Skin epidermis (tissue), 12 donors: Measurements from ENCODE around the gene CEP57.
"Not testable (repeated sequence)": the region's sequence is repeated elsewhere in the genome, so short reads cannot be mapped to it uniquely, and the experiment has no call there.

ENCODE experiments used
- H3K27ac ChIP-seq, 21 experiments: fragments of 200-600 bp; sonication (generic) in 11 of 21; one replicate each; pipeline ENCODE4 v1.5.0; 2020; ENCODE audit warnings: mild to moderate bottlenecking in 3 of 21, inconsistent platforms in 2 of 21, moderate library complexity in 2 of 21
- H3K4me3 ChIP-seq, 7 experiments: fragments of 200-600 bp; sonication (generic) in 2 of 7; one replicate each; pipeline ENCODE4 v1.5.0; 2020; ENCODE audit warnings: inconsistent platforms in 2 of 7, mild to moderate bottlenecking in 2 of 7, moderate library complexity in 1 of 7

CEP57 gene

DNA sequence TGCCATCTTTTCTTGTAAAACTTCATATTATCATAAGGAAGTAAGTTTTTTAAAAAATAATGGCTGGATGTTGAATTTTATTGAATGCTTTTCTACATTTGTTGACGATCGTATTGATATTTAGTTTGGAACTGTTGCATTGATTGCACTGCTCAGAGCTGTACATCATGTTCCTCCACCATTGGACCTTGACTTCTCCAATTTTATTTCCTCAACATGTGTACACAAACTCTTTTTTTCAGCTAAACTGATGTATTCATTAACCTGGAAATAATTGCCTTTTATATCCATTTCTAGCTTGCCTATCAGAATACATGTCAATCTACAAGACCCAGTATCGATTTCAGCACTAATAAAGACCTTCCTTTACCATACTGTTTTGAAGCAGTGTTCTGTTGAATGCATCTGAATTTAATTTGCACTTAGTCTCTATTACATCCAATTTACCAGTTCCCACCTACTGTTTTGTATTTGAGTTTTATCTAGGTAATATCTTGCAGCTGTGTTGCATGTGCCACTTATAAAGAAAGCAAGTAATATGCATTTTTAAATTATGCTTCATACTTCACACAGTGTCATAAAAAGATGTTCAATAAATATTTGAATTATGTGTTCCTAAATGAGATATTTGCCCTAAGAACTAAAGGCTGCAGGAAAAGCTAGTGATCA lies 5.5 kb downstream of the CEP57 start:
- no peak overlapping the region for H3K27ac ChIP-seq

DNA sequence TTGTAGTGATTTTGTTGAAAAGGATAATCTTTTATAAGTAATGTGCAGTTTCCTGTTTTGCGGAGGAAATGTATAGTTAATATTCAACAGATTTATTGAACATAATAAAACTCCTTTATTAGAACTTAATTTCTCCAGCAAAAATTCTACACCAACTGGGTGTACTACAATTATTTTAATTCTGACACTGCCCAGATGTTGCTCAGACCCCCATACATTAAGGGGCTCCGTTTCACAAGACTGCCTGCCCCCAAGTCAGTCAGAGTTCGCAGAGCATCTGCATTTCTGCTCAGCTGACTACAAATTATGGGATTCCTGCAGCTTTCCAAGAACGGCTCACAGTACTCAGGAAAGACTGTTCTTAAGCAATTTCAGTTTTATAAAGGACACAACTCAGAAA lies 6.2 kb downstream of the CEP57 start:
- Histone ChIP-seq H3K4me3 (no peak overlapping the region), H3K27ac (no peak overlapping the region)

More for the DNA sequence above, 5.5 kb downstream of the CEP57 start:
- no peak overlapping the region for H3K4me3 ChIP-seq

DNA sequence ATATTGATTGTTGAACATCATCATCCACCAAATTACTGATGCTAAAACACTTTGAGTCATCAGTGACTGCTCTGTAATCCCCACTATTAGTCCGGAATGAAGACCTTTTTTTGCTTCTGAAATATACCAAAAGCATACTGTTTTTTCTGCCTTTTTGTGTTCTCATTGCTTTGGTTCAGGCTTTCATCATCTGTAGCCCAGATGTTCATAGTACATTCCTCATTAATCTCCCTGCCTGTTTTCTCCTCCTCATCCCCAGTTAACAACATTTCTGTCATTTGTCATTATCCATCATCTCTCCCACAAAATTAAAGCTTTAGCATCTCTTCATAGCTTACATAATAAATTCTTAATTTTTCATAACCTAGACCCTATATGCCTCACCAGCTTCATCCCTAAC lies 9.2 kb downstream of the CEP57 start:
- H3K4me3 ChIP-seq: no peak overlapping the region
- H3K27ac ChIP-seq: no peak overlapping the region

DNA sequence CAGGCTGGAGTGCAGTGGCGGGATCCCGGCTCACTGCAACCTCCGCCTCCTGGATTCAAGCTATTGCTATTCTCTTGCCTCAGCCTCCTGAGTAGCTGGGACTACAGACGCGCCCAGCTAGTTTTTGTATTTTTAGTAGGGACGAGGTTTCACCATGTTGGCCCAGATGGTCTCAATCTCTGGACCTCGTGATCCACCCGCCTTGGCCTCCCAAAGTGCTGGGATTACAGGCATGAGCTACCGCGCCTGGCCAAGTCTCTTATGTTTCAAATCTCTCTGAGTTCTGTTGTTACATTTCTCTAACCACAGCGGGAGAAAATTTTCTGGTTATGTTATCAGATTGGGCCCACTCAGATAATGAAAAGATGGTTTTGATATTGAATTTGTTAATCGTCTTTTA lies 10.1 kb downstream of the CEP57 start:
- Histone ChIP-seq H3K27ac (no peak overlapping the region), H3K4me3 (no peak overlapping the region)

DNA sequence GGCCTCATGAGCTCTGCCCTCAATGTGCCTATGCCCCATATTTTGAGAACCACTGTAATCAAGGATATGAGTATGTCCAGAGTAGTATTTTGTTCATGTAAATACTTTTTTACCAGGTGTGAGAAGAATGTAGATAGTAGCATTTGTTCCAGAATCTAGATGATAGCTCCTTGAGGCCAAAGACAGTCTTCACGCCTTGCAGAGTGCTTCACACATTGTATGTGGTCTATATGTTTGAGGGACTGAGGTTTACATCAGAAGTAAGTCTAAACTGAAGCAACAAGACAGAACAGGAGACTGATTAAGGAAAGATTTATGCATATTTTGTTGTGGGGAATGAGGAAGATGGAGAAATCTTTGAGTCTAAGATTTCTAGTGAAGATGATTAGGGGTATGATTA lies 12.5 kb downstream of the CEP57 start:
- Histone ChIP-seq H3K4me3 (no peak overlapping the region), H3K27ac (no peak overlapping the region)

DNA sequence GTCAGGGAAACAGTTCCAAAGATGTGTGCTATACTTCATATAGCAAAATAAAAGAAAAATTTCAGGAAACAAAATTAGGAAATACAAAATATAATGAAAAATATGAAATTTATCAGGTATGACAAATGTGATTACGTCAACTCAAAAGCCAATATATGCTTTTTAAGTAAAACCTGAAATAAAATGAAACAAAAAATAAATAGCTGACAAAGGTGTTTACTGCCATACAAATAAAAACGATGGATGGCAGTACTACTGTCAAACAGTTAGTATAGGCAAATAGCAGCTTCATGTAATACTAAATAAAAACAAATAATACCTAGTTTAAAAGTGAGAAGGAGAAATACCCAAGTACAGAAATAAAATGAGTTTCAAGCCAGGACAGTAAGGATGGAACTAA lies 13.7 kb downstream of the CEP57 start:
- H3K4me3 ChIP-seq: no peak overlapping the region
- no peak overlapping the region for H3K27ac ChIP-seq

DNA sequence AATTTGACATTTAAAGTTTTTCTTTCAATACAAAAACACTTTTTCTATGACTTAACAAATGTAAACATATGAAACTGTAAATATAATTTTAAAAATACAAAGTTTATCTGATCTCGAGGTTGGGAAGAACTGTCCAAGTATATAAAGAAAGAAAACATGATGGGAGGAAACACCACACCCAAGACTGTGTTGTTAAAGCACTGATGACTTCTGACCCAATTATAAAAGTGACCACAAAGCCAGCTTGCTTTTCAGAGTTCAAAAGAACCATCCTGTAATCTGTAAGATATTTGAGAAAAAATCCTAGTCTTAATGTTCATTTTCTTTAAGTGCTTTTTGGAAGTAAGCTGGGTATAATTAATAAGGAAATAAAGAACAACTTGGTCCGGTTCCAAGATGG lies 15.6 kb downstream of the CEP57 start:
- H3K4me3 ChIP-seq: no peak overlapping the region
- H3K27ac ChIP-seq: no peak overlapping the region

DNA sequence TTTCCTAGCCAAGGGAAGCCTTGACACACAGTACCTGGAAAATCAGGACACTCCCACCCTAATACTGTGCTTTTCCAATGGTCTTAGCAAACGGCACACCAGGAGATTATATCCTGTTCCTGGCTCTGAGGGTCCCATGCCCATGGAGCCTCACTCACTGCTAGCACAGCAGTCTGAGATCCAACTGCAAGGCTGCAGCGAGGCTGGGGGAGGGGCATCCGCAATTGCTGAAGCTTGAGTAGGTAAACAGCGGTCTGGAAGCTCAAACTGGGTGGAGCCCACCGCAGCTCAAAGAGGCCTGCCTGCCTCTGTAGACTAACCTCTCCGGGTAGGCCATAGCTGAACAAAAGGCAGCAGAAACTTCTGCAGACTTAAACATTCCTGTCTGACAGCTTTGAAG lies 16.2 kb downstream of the CEP57 start:
- H3K4me3 ChIP-seq: not testable (repeated sequence)

DNA sequence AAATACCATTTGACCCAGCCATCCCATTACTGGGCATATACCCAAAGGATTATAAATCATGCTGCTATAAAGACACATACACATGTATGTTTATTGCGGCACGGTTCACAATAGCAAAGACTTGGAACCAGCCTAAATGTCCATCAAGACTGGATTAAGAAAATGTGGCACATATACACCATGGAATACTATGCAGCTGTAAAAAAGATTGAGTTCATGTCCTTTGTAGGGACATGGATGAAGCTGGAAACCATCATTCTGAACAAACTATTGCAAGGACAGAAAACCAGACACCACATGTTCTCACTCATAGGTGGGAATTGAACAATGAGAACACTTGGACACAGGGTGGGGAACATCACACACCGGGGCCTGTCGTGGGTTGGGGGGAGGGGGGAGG lies 20.8 kb downstream of the CEP57 start:
- H3K27ac ChIP-seq, H3K4me3 ChIP-seq: not testable (repeated sequence)

More for the DNA sequence above, 16.2 kb downstream of the CEP57 start:
- not testable (repeated sequence) for H3K27ac ChIP-seq

DNA sequence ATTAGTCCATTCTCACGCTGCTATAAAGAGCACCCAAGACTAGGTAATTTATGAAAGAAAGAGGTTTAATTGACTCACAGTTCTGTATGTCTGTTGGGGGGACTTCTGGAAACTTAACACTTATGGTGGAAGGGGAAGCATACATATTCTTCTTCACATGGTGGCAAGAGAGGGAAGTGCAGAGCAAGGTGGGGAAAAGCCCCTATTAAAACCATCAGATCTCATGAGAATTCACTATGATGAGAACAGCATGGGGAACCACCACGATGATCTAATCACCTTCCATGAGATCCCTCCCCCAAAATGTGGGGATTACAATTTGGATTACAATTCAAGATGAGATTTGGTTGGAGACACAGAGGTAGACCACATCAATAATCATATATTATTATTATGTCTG lies 25.7 kb downstream of the CEP57 start:
- Histone ChIP-seq H3K4me3 (no peak overlapping the region), H3K27ac (no peak overlapping the region)

DNA sequence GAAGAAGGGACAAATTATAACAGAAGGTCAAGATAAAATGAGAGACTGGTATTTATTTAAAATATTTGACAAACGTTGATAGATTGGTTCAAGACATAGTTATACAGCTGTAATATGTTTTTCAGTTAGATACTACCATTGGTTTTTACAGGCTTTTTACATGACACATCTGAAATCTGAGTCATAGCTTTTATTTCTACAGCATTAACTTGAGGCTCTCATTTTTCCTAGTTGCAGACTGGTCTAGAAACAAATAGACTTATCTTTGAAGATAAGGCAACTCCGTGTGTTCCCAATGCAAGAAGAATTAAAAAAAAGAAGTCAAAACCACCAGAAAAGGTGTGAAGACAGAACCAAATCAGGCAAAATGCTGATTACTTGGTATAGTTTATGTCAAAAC lies 31.3 kb downstream of the CEP57 start:
- no peak overlapping the region for H3K27ac ChIP-seq

DNA sequence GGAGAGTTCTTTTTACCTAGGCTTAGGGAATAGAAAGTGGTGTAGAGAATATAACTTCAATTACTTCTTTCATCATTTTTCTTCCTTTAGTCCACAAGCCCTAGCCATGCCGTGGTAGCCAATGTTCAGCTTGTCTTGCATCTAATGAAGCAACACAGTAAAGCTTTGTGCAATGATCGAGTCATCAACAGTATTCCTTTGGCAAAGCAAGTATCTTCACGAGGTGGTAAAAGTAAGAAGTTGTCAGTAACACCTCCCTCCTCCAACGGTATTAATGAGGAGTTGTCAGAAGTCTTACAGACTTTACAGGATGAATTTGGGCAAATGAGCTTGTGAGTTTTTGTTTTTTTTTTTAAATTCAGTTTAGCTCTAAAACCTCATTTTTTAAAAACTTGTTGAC lies 37.4 kb downstream of the CEP57 start:
- H3K27ac ChIP-seq: no peak overlapping the region
- no peak overlapping the region for H3K4me3 ChIP-seq

More for the DNA sequence above, 31.3 kb downstream of the CEP57 start:
- no peak overlapping the region for H3K4me3 ChIP-seq

DNA sequence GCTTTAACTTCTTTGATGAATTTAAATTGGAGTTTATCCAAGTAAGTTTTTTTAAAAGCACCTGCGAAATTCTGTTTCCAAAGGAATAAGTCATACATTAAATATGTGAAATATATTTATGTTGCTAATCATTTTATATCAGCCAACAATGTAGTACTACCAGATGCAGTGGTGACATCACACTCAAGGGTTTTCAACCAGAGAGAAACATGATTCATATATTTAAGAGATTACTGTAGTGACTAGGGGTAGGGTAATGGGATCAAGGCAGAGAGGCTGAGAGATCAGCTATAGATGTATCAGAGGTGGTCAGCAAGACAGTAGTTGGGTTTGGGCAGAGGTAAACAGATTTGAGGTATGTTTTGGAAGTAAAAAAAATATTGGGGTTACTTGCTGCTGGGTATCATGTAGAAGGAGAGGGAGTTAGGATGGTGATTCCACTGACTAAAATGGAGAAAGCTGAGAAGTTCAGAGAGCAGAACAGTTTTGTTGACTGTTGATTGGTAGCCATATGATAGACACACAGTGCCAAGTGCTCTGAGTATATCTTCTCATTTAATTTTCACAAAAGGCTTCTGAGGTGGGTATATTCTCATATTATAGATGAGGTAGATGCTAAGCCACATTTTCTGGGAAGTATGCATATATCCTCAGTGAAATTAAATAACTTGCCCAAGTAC lies 39.4 kb downstream of the CEP57 start:
- Histone ChIP-seq H3K27ac (no peak overlapping the region), H3K4me3 (no peak overlapping the region)

DNA sequence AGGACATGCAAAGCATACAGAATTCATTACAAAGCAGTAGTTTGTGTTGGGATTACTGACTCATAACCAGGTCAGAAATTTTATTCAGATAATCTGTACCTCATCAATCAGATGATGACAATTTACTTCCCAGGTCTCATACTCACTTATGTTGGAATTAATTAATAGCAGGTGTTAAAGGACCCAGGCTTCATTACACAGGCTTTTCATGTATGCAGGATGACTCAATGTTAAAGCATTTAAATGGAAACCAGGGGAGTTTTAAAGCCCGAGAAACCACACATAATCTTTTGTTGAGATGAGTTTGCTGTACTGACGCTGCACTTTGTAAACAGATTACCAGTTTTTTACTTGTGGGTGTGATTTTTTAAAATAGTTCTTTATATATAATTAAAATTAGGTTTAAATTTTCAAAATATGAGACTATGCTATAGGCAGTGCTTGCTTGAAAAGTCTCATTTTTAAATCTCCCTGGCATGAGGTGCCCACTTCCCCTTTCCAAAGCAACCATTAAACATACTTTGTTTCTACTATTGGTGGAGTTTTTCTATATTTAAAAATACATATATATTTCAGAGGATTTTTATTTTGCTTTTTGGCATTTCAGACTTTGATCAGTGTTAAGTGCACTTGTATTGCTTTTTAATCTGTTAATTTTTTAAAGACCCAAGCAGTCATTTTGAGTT lies 41.0 kb downstream of the CEP57 start:
- Histone ChIP-seq H3K27ac (peak overlapping the region in 3 of 21 experiments; percentile 13 to 36 (median 34)), H3K4me3 (no peak overlapping the region)

DNA sequence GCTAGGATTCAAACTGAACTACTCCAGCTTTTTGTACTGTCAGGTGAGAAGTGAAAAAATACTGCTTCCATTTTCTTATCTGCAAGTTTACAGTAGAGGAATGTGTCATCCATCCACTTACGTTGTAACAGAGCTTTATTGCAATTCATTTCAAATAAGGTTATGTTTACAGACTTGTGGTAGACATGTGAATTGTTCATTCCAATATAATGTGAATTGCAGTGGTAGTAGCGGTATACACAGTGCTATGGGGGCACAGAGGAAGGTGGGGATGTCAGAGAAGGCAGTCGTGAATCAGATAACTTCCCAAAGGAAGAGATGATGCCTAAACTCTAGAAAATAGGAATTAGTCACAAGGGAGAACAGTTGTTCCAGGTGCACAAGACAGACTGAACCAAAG lies 42.5 kb downstream of the CEP57 start:
- Histone ChIP-seq H3K27ac (no peak overlapping the region), H3K4me3 (no peak overlapping the region)

DNA sequence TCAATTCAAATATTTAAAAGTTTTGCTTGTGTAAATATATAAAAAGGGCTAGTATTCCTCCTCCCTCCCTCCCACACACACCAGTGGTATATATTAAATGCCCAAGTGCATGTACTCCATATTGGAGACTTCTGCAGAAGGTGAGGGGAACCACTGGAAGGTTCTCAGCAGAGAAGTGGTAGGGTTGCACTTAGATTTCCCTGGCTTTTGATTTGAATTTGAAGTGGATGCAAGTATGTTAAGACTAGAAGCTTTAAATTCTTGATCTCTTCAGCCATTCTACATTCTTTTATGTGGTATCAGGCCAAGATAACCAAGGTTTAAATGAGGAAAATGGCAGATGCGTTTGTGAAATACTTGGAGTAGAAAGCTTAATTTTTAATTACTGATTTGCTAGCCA lies 43.1 kb downstream of the CEP57 start:
- H3K4me3 ChIP-seq: no peak overlapping the region
- no peak overlapping the region for H3K27ac ChIP-seq

DNA sequence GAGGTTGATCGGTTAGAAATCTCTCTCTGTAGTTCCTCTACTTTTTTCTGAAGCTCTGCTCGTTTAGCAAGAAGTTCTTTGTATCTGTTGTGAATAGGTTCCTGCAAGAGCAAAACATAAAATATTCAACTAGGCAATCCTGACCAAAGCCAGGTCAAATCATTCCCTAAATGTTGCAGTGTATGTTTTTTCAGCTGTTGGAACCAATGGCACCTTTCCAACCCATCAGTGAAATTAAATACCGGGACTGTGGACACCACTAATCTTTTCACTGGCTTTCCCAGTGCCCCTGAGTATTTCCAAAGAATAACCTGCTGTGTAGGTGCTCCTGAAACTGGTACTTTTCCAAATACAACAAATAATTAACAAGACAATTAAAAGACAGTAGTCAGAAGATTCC lies 45.1 kb downstream of the CEP57 start:
- Histone ChIP-seq H3K4me3 (no peak overlapping the region), H3K27ac (no peak overlapping the region)

DNA sequence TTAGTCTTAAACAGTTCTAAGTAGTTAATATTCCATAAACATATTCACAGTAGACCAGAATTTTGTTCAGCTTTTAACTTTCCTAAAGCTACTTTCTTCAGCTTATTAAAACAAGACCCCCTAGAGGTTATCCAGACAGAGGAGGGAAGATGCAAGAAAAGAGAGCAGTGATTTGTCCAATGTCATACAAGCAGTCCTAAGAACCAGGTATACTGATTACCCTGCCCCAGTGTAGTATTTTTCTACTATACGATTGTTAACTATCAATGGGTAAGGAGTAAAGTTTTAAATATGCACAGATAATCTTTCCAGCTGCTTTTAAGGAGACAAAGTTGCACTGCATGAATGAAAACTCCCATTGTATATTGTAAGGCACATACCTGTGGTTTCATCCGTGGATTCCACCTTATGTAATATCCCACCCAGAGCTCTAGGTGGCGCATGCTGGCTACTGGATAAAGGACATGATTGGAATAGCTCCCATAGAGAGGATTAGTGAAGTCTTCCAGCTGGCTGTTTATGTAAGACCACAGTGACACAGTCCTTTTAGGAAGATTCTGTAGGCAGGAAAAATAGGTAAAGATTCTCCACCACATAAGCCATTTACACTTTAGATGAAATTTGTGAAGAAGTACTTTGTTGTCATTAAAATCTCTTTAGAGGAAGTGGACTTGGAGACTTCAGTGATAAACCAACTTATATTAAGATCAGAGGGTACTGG lies 45.6 kb downstream of the CEP57 start:
- Histone ChIP-seq H3K27ac (peak overlapping the region in 3 of 21 experiments; percentile 22 to 32 (median 23)), H3K4me3 (no peak overlapping the region)

DNA sequence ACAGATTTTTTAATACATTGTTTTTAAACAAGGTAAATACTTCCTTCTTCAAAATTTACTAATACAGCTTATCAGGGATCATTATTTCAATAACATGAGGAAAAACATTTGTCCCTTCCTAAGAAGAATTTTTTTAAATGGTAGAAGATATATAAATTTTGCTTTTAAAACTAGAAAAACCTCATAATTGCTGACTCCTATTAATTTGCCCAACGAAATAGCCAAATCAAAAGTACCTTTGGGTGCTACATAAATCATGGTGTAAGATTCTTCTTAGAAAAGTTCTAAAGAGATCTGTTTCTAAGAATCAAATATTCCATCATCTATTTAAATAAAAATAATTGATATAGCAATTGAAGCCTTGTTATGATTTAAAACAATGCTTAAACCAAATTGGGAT lies 54.9 kb downstream of the CEP57 start:
- Histone ChIP-seq H3K27ac (no peak overlapping the region), H3K4me3 (no peak overlapping the region)

DNA sequence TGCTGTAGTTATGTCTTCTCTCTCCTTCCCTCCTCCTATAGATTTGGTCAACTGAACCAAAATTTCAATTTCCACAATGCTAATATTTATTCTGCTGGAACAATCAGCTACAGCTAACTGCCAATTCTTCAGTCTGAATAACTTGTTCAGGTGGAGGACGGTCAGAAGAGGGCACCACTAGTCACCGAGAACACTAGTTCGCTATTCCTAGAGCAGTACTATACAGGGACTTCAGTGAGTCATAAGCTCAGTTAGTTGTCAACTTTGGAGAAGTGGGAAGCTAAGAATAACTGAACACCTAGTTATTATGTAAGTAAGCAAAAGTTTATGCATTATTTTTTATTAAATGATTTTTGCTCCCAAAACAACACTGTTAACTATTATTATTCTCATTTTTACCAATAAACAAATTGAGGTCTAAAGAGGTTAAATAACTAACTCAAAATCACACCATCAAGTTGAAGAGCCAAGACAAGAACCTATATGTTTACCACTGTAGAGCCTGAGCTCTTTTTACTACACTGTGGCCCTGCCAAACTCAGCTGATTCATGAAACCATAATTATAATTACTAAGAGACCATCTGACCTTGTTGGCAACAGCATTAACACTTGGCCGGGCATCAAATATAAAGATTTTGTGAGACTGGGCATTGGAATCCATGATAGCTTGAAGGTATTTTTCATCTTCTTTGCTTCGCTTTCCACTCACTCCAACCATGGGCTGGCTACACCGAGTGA lies 59.0 kb downstream of the CEP57 start:
- no peak overlapping the region for H3K27ac ChIP-seq

More for the DNA sequence above, 59.0 kb downstream of the CEP57 start:
- H3K4me3 ChIP-seq: no peak overlapping the region
